Testis (tissue), 3 donors: ENCODE measurements around the gene CLRN1. TPM values are rescaled to one million over a fixed set of nuclear protein-coding genes. Genes with fewer than 3 reads are reported as not detected.

Experiments
- DNase-seq: peaks from one replicate; pipeline ENCODE4 v3.0.0-alpha.2; 2019
- H3K27ac ChIP-seq, 2 donors: fragments of 200-600 bp; sonication (generic); one replicate each; pipeline ENCODE4 v1.5.1; 2019
- H3K27me3 ChIP-seq: fragments of 200-600 bp; sonication (generic); one replicate; pipeline ENCODE4 v1.5.1; 2019
- H3K36me3 ChIP-seq: fragments of 200-600 bp; sonication (generic); one replicate; pipeline ENCODE4 v1.5.1; 2017; ENCODE audit warnings: low read depth; ENCODE audit errors: missing control alignments
- H3K4me1 ChIP-seq: fragments of 200-600 bp; sonication (generic); one replicate; pipeline ENCODE4 v1.5.1; 2019
- H3K4me3 ChIP-seq, 2 donors: fragments of 200-600 bp; sonication (generic); one replicate each; pipeline ENCODE4 v1.5.1; 2017 to 2019
- H3K9me3 ChIP-seq: fragments of 200-600 bp; sonication (generic); one replicate; pipeline ENCODE4 v1.5.1; 2017
- CTCF ChIP-seq, 3 experiments: fragments of 450-650 bp in 2 of 3; fragments of 200-600 bp in 1 of 3; sonication (generic) in 1 of 3; IDR thresholded peaks; one replicate each; pipeline ENCODE4 v1.5.1; 2016 to 2019; ENCODE audit warnings: antibody characterized with exemption in 3 of 3, mild to moderate bottlenecking in 2 of 3, moderate library complexity in 1 of 3
- POLR2A ChIP-seq: fragments of 450-650 bp; IDR thresholded peaks from one replicate; pipeline ENCODE4 v1.6.1; 2017; ENCODE audit warnings: antibody characterized with exemption, mild to moderate bottlenecking, moderate library complexity
- WGBS, 2 donors: methylation state at CpG; one replicate each; pipeline ENCODE4 v1.1.5; 2018; 5-methylcytosine and 5-hydroxymethylcytosine counted together
- intact Hi-C: fragments of 100-400 bp; cut with DNase I; formaldehyde crosslinking; loops from one replicate; pipeline ENCODE4 v1.15.1; 2023; ENCODE audit warnings: low total_unique reads
- polyA plus RNA-seq: library from polyadenylated mRNA; stranded (reverse); fragments of 350-450 nt; fragmentation: Illumina TruSeq; extraction: RNeasy Lipid Tissue Mini Kit (QIAGEN cat#74804); gene quantifications from one replicate; pipeline ENCODE4 v1.2.3, GENCODE V29; 2014; ENCODE audit warnings: low read depth, low replicate concordance; ENCODE audit not compliant: insufficient read depth
- total RNA-seq, 2 donors: library from RNA; depleted of rRNA; stranded (reverse); fragments of >200 nt; gene quantifications; one replicate each; pipeline ENCODE4 v1.2.3, GENCODE V29; 2016

The CLRN1 gene
- total and polyA plus RNA-seq, 3 donors from 2014 or later = 0.38 to 0.79 (median 0.43) TPM

DNA sequence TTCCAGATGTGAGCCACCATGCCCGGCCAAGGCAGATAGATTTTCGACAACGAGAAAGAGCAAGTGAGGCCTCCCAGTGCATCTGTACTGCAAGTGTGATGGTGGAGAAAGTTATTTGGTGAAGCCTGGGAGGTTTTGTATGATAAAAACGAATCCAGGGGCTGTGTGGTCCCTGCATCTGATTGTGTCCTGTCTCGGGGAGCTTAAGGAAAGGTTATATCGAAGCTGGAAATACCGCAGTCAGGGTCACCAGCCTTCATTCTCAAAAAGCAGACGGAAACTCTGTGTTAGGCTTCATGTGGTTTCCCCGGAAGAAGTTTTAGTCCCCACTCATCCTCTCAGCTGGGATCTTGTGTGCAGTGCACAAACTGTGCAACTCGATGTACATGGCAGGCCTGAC lies 70.7 kb downstream of the CLRN1 start:
- no peaks in the 10 kb centered on the region for H3K9me3 ChIP-seq
- DNase-seq = no peak
- TF ChIP-seq POLR2A (no peak), CTCF (IDR thresholded peaks at IDR 0.05) (no peak)
- H3K36me3 ChIP-seq = no peaks in the 10 kb centered on the region
- 91 to 96% methylated on average over 10 of the region's 10 CpGs for WGBS, 2 donors
- intact Hi-C loops = no loop called here
- H3K4me3 ChIP-seq = no peak overlapping the region
- H3K4me1 ChIP-seq = no peaks in the 10 kb centered on the region
- no peaks in the 10 kb centered on the region for H3K27me3 ChIP-seq
- no peak overlapping the region for H3K27ac ChIP-seq

GRCh38 chr3:150899141-150899540 lies 73.4 kb downstream of the CLRN1 start:
- WGBS, 2 donors = 85 to 90% methylated on average over 2 of the region's 2 CpGs
- no peaks in the 10 kb centered on the region for H3K9me3 ChIP-seq
- intact Hi-C loops = no loop called here
- H3K4me3 ChIP-seq = no peak overlapping the region
- no peak overlapping the region for H3K27ac ChIP-seq
- no peaks in the 10 kb centered on the region for H3K4me1 ChIP-seq
- DNase-seq = no peak
- H3K36me3 ChIP-seq = no peaks in the 10 kb centered on the region
- H3K27me3 ChIP-seq = no peaks in the 10 kb centered on the region
- TF ChIP-seq CTCF (IDR thresholded peaks at IDR 0.05) (no peak), POLR2A (no peak)

DNA sequence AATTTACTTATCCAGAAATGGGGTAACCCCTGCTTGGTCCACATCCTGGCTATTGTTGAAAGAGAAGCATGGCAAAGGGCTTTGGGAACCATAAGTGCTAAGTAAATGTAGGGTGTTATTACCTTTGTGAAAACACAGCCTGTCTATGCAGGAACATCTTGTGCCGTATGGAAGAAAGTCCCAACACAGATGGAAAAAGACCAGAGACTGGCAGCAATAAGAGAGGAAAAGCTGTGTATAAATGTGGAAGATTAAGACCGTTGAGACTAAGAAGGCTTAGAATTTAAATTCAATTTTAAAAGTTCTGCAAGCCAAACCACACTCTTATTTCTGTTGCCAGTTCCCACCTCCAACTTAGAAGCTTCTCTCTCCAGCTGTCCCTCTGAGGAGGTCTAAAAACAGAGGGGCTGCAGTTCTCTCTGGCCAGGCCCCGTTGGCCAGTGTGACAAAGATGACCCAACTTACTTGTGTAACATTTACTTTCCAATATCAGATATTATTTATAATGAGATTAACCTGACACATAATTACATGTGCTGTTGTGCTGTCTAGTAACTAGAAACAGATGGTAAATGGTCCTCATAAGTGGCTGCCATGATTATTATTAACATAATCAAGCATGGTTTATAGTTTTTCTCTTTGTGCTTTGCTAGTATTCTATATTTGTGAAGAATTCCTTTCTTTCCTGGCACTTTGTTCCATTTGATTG lies 74.3 kb downstream of the CLRN1 start:
- no peak for TF ChIP-seq CTCF (IDR thresholded peaks at IDR 0.05)
- Histone ChIP-seq H3K4me3 (no peak overlapping the region), H3K4me1 (no peaks in the 10 kb centered on the region), H3K27me3 (no peaks in the 10 kb centered on the region), H3K36me3 (no peaks in the 10 kb centered on the region), H3K9me3 (no peaks in the 10 kb centered on the region), H3K27ac (no peak overlapping the region)
- intact Hi-C loops = no loop called here
- WGBS, 2 donors = 78 to 82% methylated on average over 3 of the region's 3 CpGs
- no peak for DNase-seq

DNA sequence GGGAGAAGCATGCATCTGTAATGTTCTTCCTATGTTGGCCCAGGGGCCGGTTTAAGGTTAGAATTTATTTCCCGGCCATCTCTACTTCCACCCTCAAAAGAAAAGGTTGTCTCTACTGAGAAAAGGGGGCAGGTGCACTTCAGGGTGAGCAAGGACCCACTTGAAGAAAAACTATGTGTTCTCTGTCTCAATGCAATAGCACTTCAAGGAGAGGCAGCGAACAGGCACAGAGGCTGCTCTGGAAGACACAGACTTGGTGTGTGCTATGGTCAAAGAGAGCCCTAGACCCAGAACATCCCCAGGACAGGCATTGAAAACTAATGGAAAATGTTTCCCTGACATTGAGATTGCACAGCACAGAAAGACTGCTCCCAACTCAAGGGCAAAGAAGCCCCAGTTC lies 74.9 kb downstream of the CLRN1 start:
- DNase-seq = no peak
- no peaks in the 10 kb centered on the region for H3K27me3 ChIP-seq
- TF ChIP-seq POLR2A = no peak
- TF ChIP-seq CTCF (IDR thresholded peaks at IDR 0.05) = no peak
- no peak overlapping the region for H3K4me3 ChIP-seq
- no peaks in the 10 kb centered on the region for H3K4me1 ChIP-seq
- H3K27ac ChIP-seq = no peak overlapping the region
- H3K9me3 ChIP-seq = no peaks in the 10 kb centered on the region
- no peaks in the 10 kb centered on the region for H3K36me3 ChIP-seq
- 96 to 98% methylated on average over 3 of the region's 3 CpGs for WGBS, 2 donors
- intact Hi-C loops = no loop called here

DNA sequence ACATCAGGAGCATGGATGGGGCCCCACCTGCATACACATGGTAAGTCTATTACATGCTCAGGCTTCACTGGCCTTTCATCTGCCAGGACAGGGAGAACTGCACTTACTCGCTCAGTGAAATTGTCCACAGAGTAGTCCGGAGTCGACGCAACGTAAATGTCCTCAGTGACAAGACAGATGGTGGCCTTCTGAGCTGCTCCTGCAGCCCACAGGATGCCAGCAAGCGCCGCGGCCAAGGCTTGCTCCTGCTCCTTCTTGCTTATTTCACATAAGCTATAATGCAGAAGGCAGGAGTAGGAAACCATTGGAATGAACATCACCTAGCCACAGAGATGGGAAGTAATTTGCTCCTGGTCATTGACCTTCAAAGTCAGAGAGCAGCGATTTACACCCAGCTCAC lies 81.7 kb downstream of the CLRN1 start:
- H3K4me3 ChIP-seq = no peak overlapping the region
- intact Hi-C loops = no loop called here
- H3K27me3 ChIP-seq = no peaks in the 10 kb centered on the region
- no peaks in the 10 kb centered on the region for H3K4me1 ChIP-seq
- DNase-seq = no peak
- TF ChIP-seq CTCF (IDR thresholded peaks at IDR 0.05) (no peak), POLR2A (no peak)
- no peak overlapping the region for H3K27ac ChIP-seq
- H3K36me3 ChIP-seq = no peaks in the 10 kb centered on the region
- no peaks in the 10 kb centered on the region for H3K9me3 ChIP-seq
- 88 to 94% methylated on average over 9 of the region's 9 CpGs for WGBS, 2 donors
